ENCODE data around the gene FAM167B.

Gene FAM167B

GRCh38 chr1:32234792-32235191 lies 12.2 kb upstream of the FAM167B start:
- Histone ChIP-seq H3K9me3 (ENCODE audit: control insufficient read depth, insufficient read depth, low read length) (no peaks in the 10 kb centered on the region), H3K27ac (ENCODE audit: low read depth, low read length) (no peak overlapping the region), H3K4me2 (ENCODE audit: low read length) (no peak overlapping the region), H3K4me3 (ENCODE audit: low read length) (no peak overlapping the region), H3K27me3 (ENCODE audit: control insufficient read depth, low read length) (no peaks in the 10 kb centered on the region), H3F3A (ENCODE audit: control insufficient read depth, insufficient read depth) (peaks cover 22% of the 10 kb centered on the region), H3K36me3 (ENCODE audit: control insufficient read depth, low read length) (peaks cover 39% of the 10 kb centered on the region), H3K79me2 (ENCODE audit: control insufficient read depth, low read length) (no peaks in the 10 kb centered on the region), H3K9me2 (replicated peaks; ENCODE audit: control insufficient read depth, low read length) (no peaks in the 10 kb centered on the region), H3K4me1 (ENCODE audit: control insufficient read depth, low read length) (peaks cover under 1% of the 10 kb centered on the region), H4K20me1 (ENCODE audit: control insufficient read depth, insufficient read depth, low read depth, low read length) (no peaks in the 10 kb centered on the region)
- TF ChIP-seq CTCF (IDR thresholded peaks at IDR 0.05; ENCODE audit: low read depth, low read length, poor library complexity, severe bottlenecking) (no peak), EZH2phosphoT487 (IDR thresholded peaks at IDR 0.05; ENCODE audit: borderline replicate concordance, low read length) (no peak)

- H3K79me2 ChIP-seq (ENCODE audit: control insufficient read depth, low read length), result no peaks in the 10 kb centered on the region
- peaks cover 12% of the 10 kb centered on the region; the same call in 1 of the 2 replicates for H3K36me3 ChIP-seq (ENCODE audit: control insufficient read depth, low read length)
- peaks cover 11% of the 10 kb centered on the region; the same call in 1 of the 2 replicates for H3F3A ChIP-seq (ENCODE audit: control insufficient read depth, insufficient read depth)
- H3K4me2 ChIP-seq (ENCODE audit: low read length), result no peak overlapping the region
- H3K4me1 ChIP-seq (ENCODE audit: control insufficient read depth, low read length), result peaks cover 26% of the 10 kb centered on the region
- TF ChIP-seq CTCF (IDR thresholded peaks at IDR 0.05; ENCODE audit: low read depth, low read length, poor library complexity, severe bottlenecking) (no peak), EZH2phosphoT487 (IDR thresholded peaks at IDR 0.05; ENCODE audit: borderline replicate concordance, low read length) (no peak)
- no peaks in the 10 kb centered on the region for H3K9me2 ChIP-seq (replicated peaks; ENCODE audit: control insufficient read depth, low read length)
- no peaks in the 10 kb centered on the region for H3K9me3 ChIP-seq (ENCODE audit: control insufficient read depth, insufficient read depth, low read length)
- H4K20me1 ChIP-seq (ENCODE audit: control insufficient read depth, insufficient read depth, low read depth, low read length), result no peaks in the 10 kb centered on the region
- no peaks in the 10 kb centered on the region; the same call in 1 of the 2 replicates for H3K27me3 ChIP-seq (ENCODE audit: control insufficient read depth, low read length)
- H3K27ac ChIP-seq (ENCODE audit: low read depth, low read length), result no peak overlapping the region
- H3K4me3 ChIP-seq (ENCODE audit: low read length), result no peak overlapping the region
Measured at GRCh38 chr1:32239337-32239736, 7.7 kb upstream of the FAM167B start.

- peaks cover 26% of the 10 kb centered on the region for H3K4me1 ChIP-seq (ENCODE audit: control insufficient read depth, low read length)
- no peak overlapping the region for H3K27ac ChIP-seq (ENCODE audit: low read depth, low read length)
- H3K9me3 ChIP-seq (ENCODE audit: control insufficient read depth, insufficient read depth, low read length), result no peaks in the 10 kb centered on the region
- no peaks in the 10 kb centered on the region; the same call in 1 of the 2 replicates for H3K27me3 ChIP-seq (ENCODE audit: control insufficient read depth, low read length)
- TF ChIP-seq EZH2phosphoT487 (IDR thresholded peaks at IDR 0.05; ENCODE audit: borderline replicate concordance, low read length) (no peak), CTCF (IDR thresholded peaks at IDR 0.05; ENCODE audit: low read depth, low read length, poor library complexity, severe bottlenecking) (no peak)
- H3K36me3 ChIP-seq (ENCODE audit: control insufficient read depth, low read length), result peaks cover 9% of the 10 kb centered on the region; the same call in 1 of the 2 replicates
- peaks cover 11% of the 10 kb centered on the region; the same call in 1 of the 2 replicates for H3F3A ChIP-seq (ENCODE audit: control insufficient read depth, insufficient read depth)
- H3K9me2 ChIP-seq (replicated peaks; ENCODE audit: control insufficient read depth, low read length), result no peaks in the 10 kb centered on the region
- H3K4me3 ChIP-seq (ENCODE audit: low read length), result no peak overlapping the region
- H3K79me2 ChIP-seq (ENCODE audit: control insufficient read depth, low read length), result no peaks in the 10 kb centered on the region
- H4K20me1 ChIP-seq (ENCODE audit: control insufficient read depth, insufficient read depth, low read depth, low read length), result no peaks in the 10 kb centered on the region
- H3K4me2 ChIP-seq (ENCODE audit: low read length), result peak overlapping the region; percentile 91
Measured at GRCh38 chr1:32239790-32240139, 7.3 kb upstream of the FAM167B start.

All from DOHH2 (cell line).